Fibroblast of mammary gland (primary cell): ENCODE data around the gene EXOC6B.

Experiments used
- DNase-seq: peaks from one replicate; pipeline ENCODE4 v3.0.0-alpha.2; 2010; ENCODE audit warnings: low read depth
- H3K4me3 ChIP-seq: 2 replicates; pipeline ENCODE4 v1.5.1; 2011; ENCODE audit warnings: low read depth, mild to moderate bottlenecking, low read length, moderate library complexity; ENCODE audit not compliant: control insufficient read depth
- TF ChIP-seq, protein P1 (sequence below): conservative IDR thresholded peaks from 2 replicates; pipeline ENCODE4 v1.5.1; 2011; ENCODE audit warnings: low read depth, low read length, inconsistent platforms; ENCODE audit not compliant: control insufficient read depth, insufficient read depth

EXOC6B gene

DNA sequence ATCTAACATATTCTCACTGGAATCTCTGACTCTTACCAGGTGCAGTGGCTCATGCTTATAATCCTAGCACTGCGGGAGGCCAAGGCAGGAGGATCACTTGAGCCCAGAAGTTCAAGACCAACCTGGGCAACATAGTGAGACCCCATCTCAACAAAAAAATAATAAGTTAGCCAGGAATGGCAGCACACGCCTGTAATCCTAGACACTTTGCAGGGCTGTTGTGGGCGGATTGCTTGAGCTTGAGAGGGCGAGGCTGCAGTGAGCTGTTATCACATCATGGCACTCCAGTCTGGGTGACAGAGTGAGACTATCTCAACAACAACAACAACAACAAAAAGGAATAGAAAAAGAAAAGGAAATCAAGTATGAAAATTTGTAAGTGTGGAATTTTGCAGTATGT lies 371.6 kb downstream of the EXOC6B start:
- H3K4me3 ChIP-seq: no peak overlapping the region
- DNase-seq: no peak
- TF ChIP-seq, protein P1, sequence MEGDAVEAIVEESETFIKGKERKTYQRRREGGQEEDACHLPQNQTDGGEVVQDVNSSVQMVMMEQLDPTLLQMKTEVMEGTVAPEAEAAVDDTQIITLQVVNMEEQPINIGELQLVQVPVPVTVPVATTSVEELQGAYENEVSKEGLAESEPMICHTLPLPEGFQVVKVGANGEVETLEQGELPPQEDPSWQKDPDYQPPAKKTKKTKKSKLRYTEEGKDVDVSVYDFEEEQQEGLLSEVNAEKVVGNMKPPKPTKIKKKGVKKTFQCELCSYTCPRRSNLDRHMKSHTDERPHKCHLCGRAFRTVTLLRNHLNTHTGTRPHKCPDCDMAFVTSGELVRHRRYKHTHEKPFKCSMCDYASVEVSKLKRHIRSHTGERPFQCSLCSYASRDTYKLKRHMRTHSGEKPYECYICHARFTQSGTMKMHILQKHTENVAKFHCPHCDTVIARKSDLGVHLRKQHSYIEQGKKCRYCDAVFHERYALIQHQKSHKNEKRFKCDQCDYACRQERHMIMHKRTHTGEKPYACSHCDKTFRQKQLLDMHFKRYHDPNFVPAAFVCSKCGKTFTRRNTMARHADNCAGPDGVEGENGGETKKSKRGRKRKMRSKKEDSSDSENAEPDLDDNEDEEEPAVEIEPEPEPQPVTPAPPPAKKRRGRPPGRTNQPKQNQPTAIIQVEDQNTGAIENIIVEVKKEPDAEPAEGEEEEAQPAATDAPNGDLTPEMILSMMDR: no peak

DNA sequence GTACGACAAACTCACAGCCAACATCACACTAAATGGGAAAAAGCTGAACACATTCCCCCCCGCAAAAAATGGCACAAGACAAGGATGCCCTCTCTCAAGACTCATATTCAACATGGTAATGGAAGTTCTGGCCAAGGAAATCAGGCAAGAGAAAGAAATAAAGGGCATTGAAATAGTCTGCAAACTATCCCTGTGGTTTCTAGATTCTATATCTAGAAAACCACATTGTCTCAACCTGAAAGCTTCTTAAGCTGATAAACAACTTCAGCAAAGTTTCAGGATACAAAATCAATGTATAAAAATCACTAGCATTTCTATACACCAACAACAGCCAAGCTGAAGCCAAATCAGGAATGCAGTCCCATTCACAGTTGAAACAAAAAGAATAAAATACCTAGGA lies 383.6 kb downstream of the EXOC6B start:
- TF ChIP-seq, protein P1: no peak
- H3K4me3 ChIP-seq: no peak overlapping the region
- no peak for DNase-seq

DNA sequence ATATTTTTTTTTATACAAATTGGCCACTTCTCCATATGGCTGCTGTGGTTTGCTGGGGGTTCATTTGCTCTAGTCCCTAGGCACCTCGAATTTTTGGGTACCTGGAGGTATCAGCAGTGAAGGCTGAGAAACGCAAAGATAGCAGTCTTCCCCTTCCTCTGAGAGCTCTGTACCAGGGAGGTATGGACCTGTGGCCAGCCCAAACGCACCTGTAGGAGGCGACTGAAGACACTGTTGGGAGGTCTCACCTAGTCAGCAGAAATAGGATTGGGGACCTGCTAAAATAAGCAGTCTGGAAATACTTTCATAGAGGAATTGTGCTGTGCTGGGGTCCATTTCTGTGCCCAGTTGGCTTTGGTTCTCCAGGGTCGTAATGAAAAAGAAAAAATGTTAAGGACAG lies 385.9 kb downstream of the EXOC6B start:
- no peak for DNase-seq
- TF ChIP-seq, protein P1: no peak
- H3K4me3 ChIP-seq: no peak overlapping the region

DNA sequence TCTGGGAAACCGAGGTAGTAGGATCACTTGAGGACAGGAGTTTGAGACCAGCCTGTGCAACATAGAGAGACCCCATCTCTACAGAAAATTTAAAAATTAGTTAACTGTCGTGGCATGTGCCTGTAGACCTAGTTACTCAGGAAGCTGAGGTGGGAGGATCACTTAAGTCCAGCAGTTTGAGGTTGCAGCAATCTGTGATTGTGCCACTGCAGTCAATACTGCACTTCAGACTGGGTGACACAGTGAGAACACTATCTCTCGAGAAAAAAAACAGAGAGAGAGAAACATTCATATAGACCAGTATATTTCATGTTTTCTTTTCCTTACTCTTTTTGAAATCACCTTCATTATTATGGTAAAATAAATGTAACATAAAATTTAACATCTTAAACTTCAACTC lies 387.5 kb downstream of the EXOC6B start:
- no peak for DNase-seq
- no peak overlapping the region for H3K4me3 ChIP-seq
- TF ChIP-seq, protein P1: no peak

DNA sequence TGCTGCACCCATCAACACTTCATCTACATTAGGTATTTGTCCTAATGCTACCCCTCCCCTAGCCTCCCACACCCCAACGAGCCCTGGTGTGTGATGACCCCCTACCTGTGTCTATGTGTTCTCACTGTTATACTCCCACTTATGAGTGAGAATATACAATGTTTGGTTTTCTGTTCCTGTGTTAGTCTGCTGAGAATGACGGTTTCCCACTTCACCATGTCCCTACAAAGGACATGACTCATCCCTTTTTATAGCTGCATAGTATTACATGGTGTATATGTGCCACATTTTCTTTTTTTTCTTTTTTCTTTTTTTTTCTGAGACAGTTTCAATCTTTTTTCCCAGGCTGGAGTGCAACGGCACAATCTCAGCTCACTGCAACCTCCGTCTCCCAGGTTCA lies 394.1 kb downstream of the EXOC6B start:
- no peak overlapping the region for H3K4me3 ChIP-seq
- TF ChIP-seq, protein P1: no peak
- DNase-seq: no peak

DNA sequence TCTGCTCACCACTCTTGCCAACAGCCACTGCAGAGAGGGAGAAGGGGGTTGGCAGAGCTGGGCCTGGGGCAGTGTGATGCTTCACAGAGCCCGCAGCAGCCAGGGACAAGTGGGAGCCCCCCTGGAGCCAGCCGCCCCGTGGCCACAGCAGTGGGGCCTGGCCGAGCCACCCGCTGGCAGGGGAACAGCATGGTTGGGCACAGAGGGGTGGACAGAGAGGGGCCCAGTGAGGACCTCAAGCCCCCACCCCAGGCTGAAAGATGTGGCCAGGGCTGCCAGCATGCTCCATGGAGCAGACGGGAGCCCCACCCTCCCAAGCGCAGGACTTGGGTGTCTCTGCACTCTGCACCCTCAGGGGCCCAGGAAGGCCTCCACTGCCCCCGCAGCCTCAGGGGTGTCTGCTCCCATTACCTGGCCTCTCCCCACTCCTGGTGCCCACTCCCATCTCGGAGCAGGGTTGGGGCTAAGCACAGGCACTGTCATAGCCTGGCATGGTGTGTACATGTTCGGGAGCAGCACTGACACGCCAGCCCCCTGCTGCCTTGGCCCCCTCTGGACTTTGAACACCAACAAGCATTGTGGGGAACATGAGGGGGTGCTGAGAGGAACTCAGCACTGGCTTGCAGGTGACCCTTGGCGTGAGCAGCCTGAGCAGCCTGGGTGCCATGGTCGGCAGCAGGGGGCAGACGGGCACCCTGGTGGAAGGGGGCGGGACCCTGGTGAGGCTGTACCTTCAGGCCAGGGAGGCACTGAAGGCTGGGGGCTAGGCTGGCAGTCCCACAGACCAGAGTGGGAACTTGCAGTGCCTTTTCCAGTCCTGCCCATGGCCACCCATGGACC lies 398.6 kb downstream of the EXOC6B start:
- TF ChIP-seq, protein P1: no peak
- H3K4me3 ChIP-seq: no peak overlapping the region
- no peak for DNase-seq
